Caki2 (cell line): ENCODE results near the gene SLC22A14. TPM values are rescaled to one million over a fixed set of nuclear protein-coding genes. Genes with fewer than 3 reads are reported as not detected.
"Not testable (repeated sequence)": the region's sequence is repeated elsewhere in the genome, so short reads cannot be mapped to it uniquely, and the experiment has no call there.

Experiments
- DNase-seq: peaks from one replicate; pipeline ENCODE4 v3.0.0-alpha.2; 2015; ENCODE audit warnings: low read depth
- in situ Hi-C: cut with HindIII; loops from 2 replicates; pipeline ENCODE4 v1.10.0; 2016; ENCODE audit warnings: low sequenced_read_pairs, low pct_unique_long_range_greater_than_20kb, mixed read lengths
- total RNA-seq: library from RNA; depleted of rRNA; stranded (reverse); fragments of >200 nt; shearing (Covaris generic); gene quantifications from 2 replicates; pipeline ENCODE4 v1.2.3, GENCODE V29; 2014; ENCODE audit warnings: low replicate concordance; rRNA removed

Gene SLC22A14
- total RNA-seq: not detected in 2 replicates

DNA sequence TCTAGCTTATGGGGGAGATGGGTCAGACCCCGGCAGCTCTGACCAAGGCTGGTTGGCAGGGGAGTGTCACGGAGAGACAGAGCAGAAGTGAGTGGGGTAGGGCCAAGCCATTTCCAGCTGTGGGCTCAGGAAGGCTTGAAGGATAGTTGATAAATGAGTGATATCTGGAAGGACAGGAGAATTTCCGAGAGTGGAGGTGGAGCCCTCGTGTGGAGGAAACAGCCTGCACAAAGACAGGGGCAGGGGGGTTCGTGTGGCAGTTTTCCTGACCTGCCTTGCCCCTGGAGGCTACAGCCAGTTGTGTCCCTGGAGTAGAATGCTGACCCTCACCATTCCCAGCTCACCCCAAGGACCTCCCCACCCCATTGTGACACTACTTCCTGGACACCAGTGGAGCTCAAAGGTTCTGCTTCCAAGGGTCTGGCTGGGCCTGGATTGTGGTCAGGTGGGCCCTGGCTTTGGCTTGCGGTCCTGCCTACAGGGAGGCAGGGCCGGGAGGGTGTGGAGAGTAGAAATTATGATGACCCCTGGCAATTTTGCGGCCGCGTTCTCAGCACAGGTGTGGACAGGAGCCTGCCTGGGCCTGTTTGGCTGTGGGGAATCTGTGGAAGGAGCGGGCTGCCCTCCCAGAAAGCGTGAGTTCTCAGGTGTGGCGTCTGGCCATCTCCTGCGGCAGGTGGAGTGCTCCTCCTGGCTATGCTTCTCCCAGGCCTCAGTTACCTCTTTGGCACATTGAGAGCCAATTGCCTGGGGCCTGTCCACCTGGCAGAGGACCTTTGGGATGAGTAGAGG, at the start of gene SLC22A14:
Gene SLC22A14, plus strand, starts transcription at position 400 of the 792 bp plus-strand sequence. CDS start 23,733 bp downstream, outside the sequence.
- DNase-seq: no peak
- in situ Hi-C loops: no loop called here

GRCh38 chr3:38232701-38233100, 49.4 kb upstream of the SLC22A14 start:
- no peak for DNase-seq
- in situ Hi-C loops: no loop called here

- DNase-seq: peak; percentile 1
- in situ Hi-C loops: no loop called here
Observed at GRCh38 chr3:38235466-38235865, 46.6 kb upstream of the SLC22A14 start.

- in situ Hi-C loops: no loop called here
- DNase-seq: no peak
Observed at GRCh38 chr3:38238416-38239008, 43.6 kb upstream of the SLC22A14 start.

GRCh38 chr3:38242812-38243211, 39.3 kb upstream of the SLC22A14 start:
- DNase-seq, in situ Hi-C loops: not testable (repeated sequence)

- in situ Hi-C loops: no loop called here
- DNase-seq: no peak
Observed at GRCh38 chr3:38245930-38246329, 36.2 kb upstream of the SLC22A14 start.

DNA sequence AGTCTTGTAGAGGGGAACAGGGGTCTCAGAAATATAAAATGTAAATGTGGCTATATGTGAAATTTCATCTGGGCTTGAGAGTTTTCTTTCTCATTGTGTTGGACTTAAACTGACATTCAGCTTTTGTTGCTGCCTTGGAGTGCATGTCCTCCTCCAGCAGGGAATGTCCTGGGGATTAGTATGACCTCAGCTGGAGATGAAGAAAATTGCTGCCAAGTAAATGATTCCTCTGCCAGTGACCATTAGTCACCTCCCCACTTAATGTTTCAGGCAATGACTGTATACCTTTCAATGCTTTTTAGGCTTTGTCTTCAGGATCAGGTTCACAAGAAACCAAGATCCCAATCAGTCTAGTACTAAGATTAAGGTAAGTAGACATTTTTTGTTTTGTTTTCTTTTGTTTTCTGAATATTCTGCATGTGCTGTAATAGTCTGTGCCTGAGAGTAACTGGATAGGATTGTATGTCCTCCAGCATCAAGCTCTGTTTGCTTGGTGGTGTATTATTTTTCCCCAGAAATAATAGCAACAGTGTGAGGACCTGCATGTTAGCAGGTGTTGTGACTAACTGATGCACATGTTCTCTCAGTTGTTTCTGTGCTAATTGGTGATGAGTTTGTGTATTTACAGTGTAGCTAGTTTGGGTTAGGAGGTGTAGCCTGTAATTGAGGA, 34.6 kb upstream of the SLC22A14 start:
- peak; percentile 65 for DNase-seq
- in situ Hi-C loops: no loop called here

DNA sequence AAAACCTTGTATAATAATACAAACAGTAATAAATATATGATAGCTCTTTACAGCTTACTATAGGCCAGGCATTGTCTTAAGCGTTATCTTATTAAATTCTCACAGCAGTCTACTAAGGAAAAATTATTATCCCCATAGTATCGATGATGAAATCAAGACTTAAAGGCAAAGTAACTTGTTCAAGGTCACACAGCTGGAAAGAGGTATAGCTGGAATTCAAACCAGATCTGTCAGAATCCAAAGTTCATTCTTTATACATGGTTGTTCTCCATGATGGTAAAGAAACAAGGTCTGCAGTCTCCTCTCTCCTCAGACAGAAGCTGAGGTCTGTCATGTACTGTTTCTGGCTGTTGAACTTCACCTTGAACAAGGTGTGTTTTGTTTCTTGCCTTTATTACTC, 31.9 kb upstream of the SLC22A14 start:
- DNase-seq: no peak
- in situ Hi-C loops: no loop called here

DNA sequence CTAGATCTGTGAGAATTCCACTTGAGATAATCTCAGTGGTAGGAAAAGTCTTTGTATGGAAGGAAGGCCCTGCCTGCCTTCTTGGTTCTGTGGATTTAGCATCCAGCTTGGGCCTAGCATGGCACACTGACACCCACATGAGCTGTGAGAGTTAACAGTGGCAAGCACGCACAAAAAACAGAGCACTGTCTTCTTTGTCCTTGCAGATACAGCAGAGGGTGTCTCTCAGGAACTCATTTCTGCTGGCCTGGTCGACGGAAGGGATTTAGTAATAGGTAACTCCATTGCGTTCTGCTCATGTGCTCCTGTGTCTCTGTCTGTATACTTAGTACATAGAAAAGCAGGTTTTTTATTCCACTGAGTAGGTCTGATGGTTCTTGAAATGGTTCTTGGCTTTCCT, 30.9 kb upstream of the SLC22A14 start:
- DNase-seq: no peak
- in situ Hi-C loops: no loop called here

DNA sequence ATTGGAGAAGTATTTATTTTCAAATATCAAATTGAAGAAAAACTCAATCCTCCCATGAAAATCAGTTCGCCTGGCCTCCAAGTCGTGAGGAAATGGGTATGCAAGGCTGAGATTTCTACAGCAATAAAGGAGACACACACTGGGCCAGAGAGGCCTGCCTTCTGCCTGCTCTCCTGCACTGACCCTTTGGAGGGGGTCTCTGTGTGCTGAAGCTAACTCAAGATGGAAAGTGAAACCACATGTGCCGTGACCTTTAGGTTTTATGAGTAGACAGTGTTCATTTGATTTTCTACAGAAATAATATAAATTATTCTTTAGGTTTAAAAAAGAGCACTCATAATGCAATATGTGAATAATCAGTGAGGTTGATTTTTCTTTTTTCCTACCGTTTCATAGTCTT, 28.4 kb upstream of the SLC22A14 start:
- in situ Hi-C loops: no loop called here
- no peak for DNase-seq

- no peak for DNase-seq
- in situ Hi-C loops: no loop called here
Observed at GRCh38 chr3:38254872-38255271, 27.2 kb upstream of the SLC22A14 start.

GRCh38 chr3:38255627-38256026, 26.5 kb upstream of the SLC22A14 start:
- in situ Hi-C loops: no loop called here
- DNase-seq: no peak

GRCh38 chr3:38257583-38257982, 24.5 kb upstream of the SLC22A14 start:
- DNase-seq: peak; percentile 23
- in situ Hi-C loops: no loop called here

- in situ Hi-C loops: no loop called here
Observed at GRCh38 chr3:38260474-38260873, 21.6 kb upstream of the SLC22A14 start.

DNA sequence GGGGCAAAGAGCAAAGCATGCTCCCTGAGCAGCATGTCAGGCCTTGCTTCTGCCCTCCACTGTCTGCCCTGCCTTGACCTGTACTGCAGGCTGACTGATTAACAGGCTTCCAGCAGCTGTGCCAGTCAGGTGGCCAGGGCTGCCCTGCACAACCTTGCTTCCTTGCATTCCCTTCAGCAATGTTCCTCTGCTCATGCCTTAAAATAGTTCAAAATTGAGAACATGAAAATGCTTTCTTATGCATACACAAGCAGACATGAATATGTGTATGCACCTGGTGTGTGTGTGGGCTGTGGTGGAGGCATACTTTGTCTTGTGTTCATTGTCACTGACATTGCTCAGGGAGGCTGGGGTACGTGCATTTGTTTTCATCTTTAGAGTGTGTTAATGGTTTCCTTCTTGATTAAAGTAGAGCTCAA, 17.7 kb upstream of the SLC22A14 start:
- in situ Hi-C loops: no loop called here
- DNase-seq: no peak

More at GRCh38 chr3:38260474-38260873, 21.6 kb upstream of the SLC22A14 start:
- no peak for DNase-seq

DNA sequence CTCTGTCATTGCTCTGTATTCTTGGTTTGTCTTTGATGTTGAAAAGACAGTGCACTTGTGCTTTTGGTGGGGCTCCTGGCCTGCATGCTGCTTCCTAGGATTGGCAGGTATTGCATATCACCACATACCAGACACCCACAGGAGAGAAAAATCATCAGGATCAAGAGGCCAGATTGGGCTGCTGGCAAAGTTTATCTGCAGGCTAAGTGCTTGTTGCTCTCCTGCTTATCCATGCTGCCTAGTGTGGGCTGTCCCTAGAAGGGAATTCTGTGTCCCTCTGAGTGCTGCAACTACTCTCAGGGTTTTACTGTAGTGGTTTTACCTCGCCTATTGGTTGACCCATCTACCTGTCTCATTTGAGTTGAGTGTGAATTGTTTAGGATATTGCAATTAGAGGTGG, 17.3 kb upstream of the SLC22A14 start:
- in situ Hi-C loops: no loop called here

GRCh38 chr3:38265604-38266307, 16.3 kb upstream of the SLC22A14 start, which contains the start of gene SLC22A13:
Gene SLC22A13, plus strand, starts transcription at chr3:38265812. Its CDS starts 49 bp downstream, at chr3:38265861.
- in situ Hi-C loops: no loop called here
- no peak for DNase-seq

More for the DNA sequence above, 17.3 kb upstream of the SLC22A14 start:
- DNase-seq: no peak

- DNase-seq: no peak
- in situ Hi-C loops: no loop called here
Observed at GRCh38 chr3:38266810-38267209, 15.3 kb upstream of the SLC22A14 start.
